B cell (primary cell): ENCODE results near the gene PIGR. TPM values are rescaled to one million over a fixed set of nuclear protein-coding genes. Genes with fewer than 3 reads are reported as not detected.

Source experiments
- ATAC-seq: fragments of 200-7000 bp; cut with Tn5 transposase; one replicate; pipeline ENCODE4 v1.10.0; 2021; ENCODE audit warnings: low read depth, mild to moderate bottlenecking, moderate number of reproducible peaks, moderate library complexity
- CTCF ChIA-PET: fragments of 350-600 bp; sonication (Branson Sonifier 250); formaldehyde crosslinking; loops from one replicate; lab custom pipeline; 2021; ENCODE audit warnings: antibody characterized with exemption, inconsistent platforms; lab: Charles Lee
- POLR2A ChIA-PET: fragments of 350-600 bp; sonication (Branson Sonifier 250); formaldehyde crosslinking; loops from one replicate; lab custom pipeline; 2021; ENCODE audit warnings: antibody characterized with exemption; lab: Charles Lee
- DNase-seq: peaks from one replicate; pipeline ENCODE4 v3.0.0; 2013
- H2AFZ ChIP-seq: 2 replicates; pipeline ENCODE4 v1.6.1; 2012; ENCODE audit warnings: mild to moderate bottlenecking, low read depth, low read length; ENCODE audit not compliant: insufficient read depth, poor library complexity, severe bottlenecking
- H3K27ac ChIP-seq, 2 donors: 1 replicate in 1 of 2; 2 replicates in 1 of 2; pipeline ENCODE4 v1.5.1; 2012 to 2013; ENCODE audit warnings: low read length in 2 of 2, mild to moderate bottlenecking in 2 of 2, moderate library complexity in 1 of 2
- H3K27me3 ChIP-seq, 4 experiments: fragments of 200-600 bp in 1 of 4; sonication (generic) in 1 of 4; replicated peaks in 1 of 4; 1 replicate in 2 of 4; 2 replicates in 2 of 4; pipeline versions ENCODE4 v1.6.1 to v1.7.0; 2013 to 2016; ENCODE audit warnings: low read length in 3 of 4, mild to moderate bottlenecking in 2 of 4, mixed read lengths in 1 of 4, moderate library complexity in 1 of 4; ENCODE audit not compliant: insufficient read depth in 4 of 4, control insufficient read depth in 3 of 4; ENCODE audit errors: control extremely low read depth in 1 of 4
- H3K36me3 ChIP-seq, 2 experiments: replicated peaks in 1 of 2; 1 replicate in 1 of 2; 2 replicates in 1 of 2; pipeline versions ENCODE4 v1.6.1 to v1.7.1; 2013; ENCODE audit warnings: low read length in 1 of 2; ENCODE audit not compliant: insufficient read depth in 2 of 2, control insufficient read depth in 1 of 2; ENCODE audit errors: control extremely low read depth in 1 of 2, extremely low read depth in 1 of 2
- H3K4me1 ChIP-seq, 2 donors: fragments of 200-600 bp in 1 of 2; sonication (generic) in 1 of 2; 1 replicate in 1 of 2; 2 replicates in 1 of 2; pipeline versions ENCODE4 v1.5.1 to v1.6.1; 2013 to 2017; ENCODE audit warnings: low read length in 2 of 2; ENCODE audit not compliant: control insufficient read depth in 2 of 2, insufficient read depth in 2 of 2
- H3K4me2 ChIP-seq: replicated peaks from 2 replicates; pipeline ENCODE3; 2012; ENCODE audit warnings: mild to moderate bottlenecking, low read depth, low read length; ENCODE audit not compliant: poor library complexity, severe bottlenecking
- H3K4me3 ChIP-seq, 5 experiments: fragments of 200-600 bp in 1 of 5; sonication (generic) in 1 of 5; 1 replicate in 3 of 5; 2 replicates in 2 of 5; pipeline versions ENCODE4 v1.5.1 to v1.7.0; 2011 to 2016; ENCODE audit warnings: low read length in 4 of 5, mild to moderate bottlenecking in 4 of 5, low read depth in 2 of 5, control low read depth in 1 of 5, moderate library complexity in 1 of 5; ENCODE audit not compliant: insufficient read depth in 1 of 5; ENCODE audit errors: control extremely low read depth in 1 of 5, extremely low read depth in 1 of 5
- H3K79me2 ChIP-seq: fragments of 200-600 bp; sonication (generic); one replicate; pipeline ENCODE4 v1.6.0; 2016; ENCODE audit warnings: low read length; ENCODE audit not compliant: control insufficient read depth, insufficient read depth
- H3K9ac ChIP-seq: fragments of 200-600 bp; sonication (generic); 2 replicates; pipeline ENCODE4 v1.6.1; 2017; ENCODE audit warnings: mild to moderate bottlenecking, low read length, moderate library complexity
- H3K9me3 ChIP-seq, 3 donors: one replicate each; pipeline versions ENCODE4 v1.6.1 to v1.7.1; 2013; ENCODE audit warnings: low read length in 2 of 3; ENCODE audit not compliant: control insufficient read depth in 2 of 3, insufficient read depth in 1 of 3; ENCODE audit errors: control extremely low read depth in 1 of 3
- H4K20me1 ChIP-seq: 2 replicates; pipeline ENCODE4 v1.6.0; 2012; ENCODE audit warnings: mild to moderate bottlenecking, low read length; ENCODE audit not compliant: insufficient read depth, control insufficient read depth, poor library complexity, severe bottlenecking
- H3K27ac Mint-ChIP-seq: one replicate; pipeline ENCODE4 v1.8.0; 2021; ENCODE audit warnings: mixed read lengths
- H3K27me3 Mint-ChIP-seq: one replicate; pipeline ENCODE4 v1.8.0; 2021; ENCODE audit warnings: mixed read lengths
- H3K4me1 Mint-ChIP-seq: one replicate; pipeline ENCODE4 v1.8.0; 2021; ENCODE audit warnings: mixed read lengths
- H3K4me3 Mint-ChIP-seq: one replicate; pipeline ENCODE4 v1.8.0; 2021; ENCODE audit warnings: mixed read lengths
- H3K9me3 Mint-ChIP-seq: one replicate; pipeline ENCODE4 v1.8.0; 2022; ENCODE audit warnings: mixed read lengths; ENCODE audit not compliant: insufficient read depth
- EZH2 ChIP-seq: IDR thresholded peaks from 2 replicates; pipeline ENCODE4 v1.6.1; 2012; ENCODE audit warnings: borderline replicate concordance, low read depth, mild to moderate bottlenecking, moderate library complexity, low read length; ENCODE audit not compliant: insufficient read depth, poor library complexity, severe bottlenecking
- WGBS: methylation state at CpG from one replicate; pipeline ENCODE4 v1.1.5; 2013; ENCODE audit warnings: missing lambda C conversion rate; ENCODE audit not compliant: insufficient coverage; 5-methylcytosine and 5-hydroxymethylcytosine counted together
- intact Hi-C: fragments of 100-400 bp; cut with micrococcal nuclease; formaldehyde crosslinking; loops from one replicate; pipeline ENCODE4 v1.10.0; 2022
- polyA plus RNA-seq: library from polyadenylated mRNA; depleted of rRNA; stranded (reverse); fragments of >200 nt; gene quantifications from 2 replicates; pipeline ENCODE4 v1.2.3, GENCODE V29; 2012
- total RNA-seq, 2 donors: library from RNA; stranded (reverse); fragments of 120-200 nt in 1 of 2; gene quantifications; 1 replicate in 1 of 2; 2 replicates in 1 of 2; pipeline versions ENCODE4 v1.2.3 to v1.2.4, GENCODE V29; 2013 to 2022
- TF ChIP-seq, protein P1 (sequence below): fragments of 200-600 bp; IDR thresholded peaks from one replicate; pipeline ENCODE4 v1.8.0; 2022; ENCODE audit warnings: antibody characterized with exemption, mild to moderate bottlenecking

Gene PIGR
- total and polyA plus RNA-seq, 2 donors (not counting 1 experiment from before 2014, with no cell fraction given): 0.31 to 1.1 TPM

DNA sequence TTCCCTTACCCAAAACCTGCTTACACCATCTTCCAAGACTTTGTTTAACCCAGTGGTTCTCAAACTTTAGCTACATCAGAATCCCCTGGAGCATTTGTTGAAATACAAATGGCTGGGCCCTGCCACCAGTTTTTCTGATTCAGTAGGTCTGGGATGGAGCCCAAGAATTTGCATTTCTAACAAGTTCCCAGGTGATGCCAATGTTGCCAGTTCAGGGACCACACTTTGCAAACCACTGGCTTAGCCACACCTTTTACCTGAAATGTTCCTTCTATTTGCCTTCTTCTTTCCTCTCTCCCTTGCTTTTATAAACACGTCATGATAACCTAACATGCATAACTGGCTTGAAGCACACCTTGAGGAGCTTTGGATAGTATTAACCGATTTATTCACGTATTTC lies 40.1 kb upstream of the PIGR start:
- H3K4me2 ChIP-seq: no peak overlapping the region
- Mint-ChIP-seq H3K27me3 (peaks cover 22% of the 10 kb centered on the region), H3K27ac (no peak overlapping the region), H3K4me3 (no peak overlapping the region), H3K9me3 (no peaks in the 10 kb centered on the region), H3K4me1 (no peaks in the 10 kb centered on the region)
- CTCF ChIA-PET: interaction anchor here (0.9 to 2.1 kb wide), 8 partner anchors 14 to 355 kb away, joined by 3 to 6 read pairs (median 4); partner anchors contain the start of gene DYRK3
- TF ChIP-seq, protein P1, sequence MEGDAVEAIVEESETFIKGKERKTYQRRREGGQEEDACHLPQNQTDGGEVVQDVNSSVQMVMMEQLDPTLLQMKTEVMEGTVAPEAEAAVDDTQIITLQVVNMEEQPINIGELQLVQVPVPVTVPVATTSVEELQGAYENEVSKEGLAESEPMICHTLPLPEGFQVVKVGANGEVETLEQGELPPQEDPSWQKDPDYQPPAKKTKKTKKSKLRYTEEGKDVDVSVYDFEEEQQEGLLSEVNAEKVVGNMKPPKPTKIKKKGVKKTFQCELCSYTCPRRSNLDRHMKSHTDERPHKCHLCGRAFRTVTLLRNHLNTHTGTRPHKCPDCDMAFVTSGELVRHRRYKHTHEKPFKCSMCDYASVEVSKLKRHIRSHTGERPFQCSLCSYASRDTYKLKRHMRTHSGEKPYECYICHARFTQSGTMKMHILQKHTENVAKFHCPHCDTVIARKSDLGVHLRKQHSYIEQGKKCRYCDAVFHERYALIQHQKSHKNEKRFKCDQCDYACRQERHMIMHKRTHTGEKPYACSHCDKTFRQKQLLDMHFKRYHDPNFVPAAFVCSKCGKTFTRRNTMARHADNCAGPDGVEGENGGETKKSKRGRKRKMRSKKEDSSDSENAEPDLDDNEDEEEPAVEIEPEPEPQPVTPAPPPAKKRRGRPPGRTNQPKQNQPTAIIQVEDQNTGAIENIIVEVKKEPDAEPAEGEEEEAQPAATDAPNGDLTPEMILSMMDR: no peak
- TF ChIP-seq EZH2: no peak
- H3K4me1 ChIP-seq: no peaks in the 10 kb centered on the region
- intact Hi-C loops: loop anchor here (10.0 kb wide), 1 partner anchor 492 kb away; no protein-coding TSS in a partner anchor
- H2AFZ ChIP-seq: no peak overlapping the region
- H3K9me3 ChIP-seq: no peaks in the 10 kb centered on the region
- H3K36me3 ChIP-seq: no peaks in the 10 kb centered on the region
- 100% methylated on average over 1 of the region's 3 CpGs for WGBS
- no peaks in the 10 kb centered on the region for H4K20me1 ChIP-seq
- ATAC-seq: no peak
- no peak overlapping the region for H3K27ac ChIP-seq
- no peak overlapping the region for H3K9ac ChIP-seq
- no peak for DNase-seq
- POLR2A ChIA-PET: no interaction called here
- no peaks in the 10 kb centered on the region for H3K79me2 ChIP-seq
- peaks cover 0 to 4% (median 2%) of the 10 kb centered on the region in 4 experiments for H3K27me3 ChIP-seq
- no peak overlapping the region for H3K4me3 ChIP-seq

DNA sequence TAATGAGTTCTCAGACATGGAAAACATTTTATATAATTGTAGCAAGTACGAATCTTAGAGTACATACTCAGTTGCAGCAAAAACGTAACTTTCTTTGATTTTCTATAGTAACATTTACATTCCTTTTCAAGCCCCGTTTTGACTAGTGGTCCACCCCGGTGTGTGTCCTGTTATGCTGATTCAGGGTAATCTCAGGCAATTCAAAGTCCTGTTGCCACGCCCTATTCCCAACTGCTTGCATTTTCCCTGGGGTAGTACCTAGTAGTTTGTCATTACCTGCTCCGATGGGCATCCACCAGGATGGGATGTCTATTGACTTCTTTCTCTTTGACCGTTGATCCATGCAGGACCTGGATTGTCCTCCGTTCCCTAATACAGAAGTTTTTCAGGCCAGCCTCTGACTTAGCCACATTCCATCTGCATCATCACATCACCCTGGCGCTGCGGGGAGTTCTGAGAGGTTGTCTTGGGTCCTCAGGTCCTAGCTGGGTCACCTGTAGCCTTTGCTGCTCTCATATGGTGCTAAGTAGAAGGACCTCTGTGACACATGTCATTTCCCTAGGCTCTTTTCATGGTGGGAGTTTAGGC lies 39.0 kb upstream of the PIGR start:
- Histone ChIP-seq H4K20me1 (no peaks in the 10 kb centered on the region), H3K9me3 (no peaks in the 10 kb centered on the region), H3K27ac (no peak overlapping the region), H3K4me2 (no peak overlapping the region), H3K79me2 (no peaks in the 10 kb centered on the region), H3K9ac (no peak overlapping the region), H3K27me3 (peaks cover 0 to 4% (median 2%) of the 10 kb centered on the region in 4 experiments), H3K4me1 (no peaks in the 10 kb centered on the region), H2AFZ (no peak overlapping the region), H3K4me3 (no peak overlapping the region), H3K36me3 (no peaks in the 10 kb centered on the region)
- Mint-ChIP-seq H3K4me3 (no peak overlapping the region), H3K9me3 (no peaks in the 10 kb centered on the region), H3K4me1 (no peaks in the 10 kb centered on the region), H3K27me3 (peaks cover 16% of the 10 kb centered on the region), H3K27ac (no peak overlapping the region)
- ChIA-PET CTCF (interaction anchor here (0.6 to 2.1 kb wide), 6 partner anchors 141 to 354 kb away, joined by 3 to 6 read pairs (median 4); partner anchors contain the start of gene DYRK3), POLR2A (no interaction called here)
- DNase-seq (no peak), ATAC-seq (no peak)
- intact Hi-C loops: loop anchor here (10.0 kb wide), 1 partner anchor 490 kb away; no protein-coding TSS in a partner anchor
- 97% methylated on average over 4 of the region's 10 CpGs for WGBS
- TF ChIP-seq EZH2: no peak
- TF ChIP-seq, protein P1: no peak
